NT2/D1 (cell line): ENCODE results near the gene CATSPERB.

Experiments used
- SUZ12 ChIP-seq: IDR thresholded peaks from 2 replicates; pipeline ENCODE4 v1.6.1; 2011; ENCODE audit not compliant: insufficient read length, insufficient read depth; ENCODE audit errors: extremely low read depth
- YY1 ChIP-seq: IDR thresholded peaks from 2 replicates; pipeline ENCODE4 v1.6.1; 2011; ENCODE audit not compliant: insufficient read length, insufficient read depth
- ZNF274 ChIP-seq: IDR thresholded peaks from 2 replicates; pipeline ENCODE4 v1.6.1; 2011; ENCODE audit warnings: mild to moderate bottlenecking, low read depth, low read length

GRCh38 chr14:91533623-91534022 is 198.3 kb downstream of the CATSPERB start:
- TF ChIP-seq SUZ12 (no peak), YY1 (no peak), ZNF274 (no peak)
